ENCODE data around the gene DNAJC30. TPM values are rescaled to one million over a fixed set of nuclear protein-coding genes. Genes with fewer than 3 reads are reported as not detected.
"Not testable (repeated sequence)": the region's sequence is repeated elsewhere in the genome, so short reads cannot be mapped to it uniquely, and the experiment has no call there.

DNAJC30 gene
- total RNA-seq, 1 experiment from 2014 or later, result 1.3 TPM

- Histone ChIP-seq H3K27ac (no peak overlapping the region), H3K4me1 (replicated peaks) (peaks cover 13% of the 10 kb centered on the region), H3K9me3 (replicated peaks) (no peaks in the 10 kb centered on the region), H3K4me3 (peak overlapping the region; percentile 65), H3K27me3 (replicated peaks) (no peaks in the 10 kb centered on the region), H3K36me3 (no peaks in the 10 kb centered on the region; the same call in 1 of the 2 replicates)
- no peak for DNase-seq (ENCODE audit: low read depth in 1 of 2, low spot score in 2 of 2)
Observed at GRCh38 chr7:73668103-73668885, 15.0 kb downstream of the DNAJC30 start.

GRCh38 chr7:73667344-73668102 lies 15.7 kb downstream of the DNAJC30 start, which contains the start of gene VPS37D:
VPS37D (plus strand) TSS chr7:73667831; CDS start chr7:73667959, 128 bp downstream.
- H3K36me3 ChIP-seq, result no peaks in the 10 kb centered on the region; the same call in 1 of the 2 replicates
- H3K27ac ChIP-seq, result no peak within 1 kb of the TSS
- H3K4me1 ChIP-seq (replicated peaks), result peaks cover 13% of the 10 kb centered on the region
- peak within 1 kb of the TSS; percentile 65 for H3K4me3 ChIP-seq
- peak; percentile 87 for DNase-seq (ENCODE audit: low read depth in 1 of 2, low spot score in 2 of 2)
- H3K9me3 ChIP-seq (replicated peaks), result peaks cover 5% of the 10 kb centered on the region; the same call in 1 of the 2 replicates
- no peaks in the 10 kb centered on the region for H3K27me3 ChIP-seq (replicated peaks)

- no peaks in the 10 kb centered on the region; the same call in 1 of the 2 replicates for H3K36me3 ChIP-seq
- 0 out of 2 replicates have a peak, but pooled peaks cover 6% of the 10 kb centered on the region for H3K4me1 ChIP-seq (replicated peaks)
- peaks cover 4% of the 10 kb centered on the region; the same call in 1 of the 2 replicates for H3K27me3 ChIP-seq (replicated peaks)
- no peak overlapping the region for H3K27ac ChIP-seq
- DNase-seq (ENCODE audit: low read depth in 1 of 2, low spot score in 2 of 2), result no peak
- peaks cover 5% of the 10 kb centered on the region; the same call in 1 of the 2 replicates for H3K9me3 ChIP-seq (replicated peaks)
- no peak overlapping the region for H3K4me3 ChIP-seq
Observed at GRCh38 chr7:73663033-73663432, 20.2 kb downstream of the DNAJC30 start.

GRCh38 chr7:73660594-73660993 lies 22.7 kb downstream of the DNAJC30 start:
- not testable (repeated sequence) for H3K4me3 ChIP-seq; H3K27ac ChIP-seq; DNase-seq (ENCODE audit: low read depth in 1 of 2, low spot score in 2 of 2); H3K9me3 ChIP-seq (replicated peaks); H3K36me3 ChIP-seq; H3K27me3 ChIP-seq (replicated peaks); H3K4me1 ChIP-seq (replicated peaks)

GRCh38 chr7:73659983-73660382 lies 23.3 kb downstream of the DNAJC30 start:
- H3K27me3 ChIP-seq (replicated peaks), result peaks cover 4% of the 10 kb centered on the region
- no peak overlapping the region for H3K4me3 ChIP-seq
- peaks cover 5% of the 10 kb centered on the region; the same call in 1 of the 2 replicates for H3K9me3 ChIP-seq (replicated peaks)
- no peak for DNase-seq (ENCODE audit: low read depth in 1 of 2, low spot score in 2 of 2)
- H3K36me3 ChIP-seq, result no peaks in the 10 kb centered on the region
- no peak overlapping the region for H3K27ac ChIP-seq
- no peaks in the 10 kb centered on the region for H3K4me1 ChIP-seq (replicated peaks)

- H3K9me3 ChIP-seq (replicated peaks); H3K4me1 ChIP-seq (replicated peaks); H3K4me3 ChIP-seq; H3K27ac ChIP-seq; DNase-seq (ENCODE audit: low read depth in 1 of 2, low spot score in 2 of 2); H3K36me3 ChIP-seq; H3K27me3 ChIP-seq (replicated peaks): not testable (repeated sequence)
Observed at GRCh38 chr7:73655309-73655708, 27.9 kb downstream of the DNAJC30 start.

GRCh38 chr7:73652541-73652949 lies 30.7 kb downstream of the DNAJC30 start:
- Histone ChIP-seq H3K4me1 (replicated peaks) (peaks cover 6% of the 10 kb centered on the region), H3K27me3 (replicated peaks) (peaks cover 23% of the 10 kb centered on the region), H3K4me3 (no peak overlapping the region), H3K36me3 (no peaks in the 10 kb centered on the region), H3K9me3 (replicated peaks) (no peaks in the 10 kb centered on the region), H3K27ac (no peak overlapping the region)
- DNase-seq (ENCODE audit: low read depth in 1 of 2, low spot score in 2 of 2), result no peak

- Histone ChIP-seq H3K9me3 (replicated peaks) (no peaks in the 10 kb centered on the region), H3K4me1 (replicated peaks) (peaks cover 8% of the 10 kb centered on the region), H3K36me3 (no peaks in the 10 kb centered on the region), H3K4me3 (no peak overlapping the region), H3K27me3 (replicated peaks) (peaks cover 42% of the 10 kb centered on the region), H3K27ac (no peak overlapping the region)
- no peak for DNase-seq (ENCODE audit: low read depth in 1 of 2, low spot score in 2 of 2)
Observed at GRCh38 chr7:73650524-73650923, 32.7 kb downstream of the DNAJC30 start.

GRCh38 chr7:73649576-73649975 lies 33.7 kb downstream of the DNAJC30 start:
- Histone ChIP-seq H3K36me3 (no peaks in the 10 kb centered on the region), H3K27ac (no peak overlapping the region), H3K9me3 (replicated peaks) (no peaks in the 10 kb centered on the region), H3K27me3 (replicated peaks) (peaks cover 41% of the 10 kb centered on the region), H3K4me1 (replicated peaks) (peaks cover 8% of the 10 kb centered on the region), H3K4me3 (no peak overlapping the region)
- no peak for DNase-seq (ENCODE audit: low read depth in 1 of 2, low spot score in 2 of 2)

- no peak for DNase-seq (ENCODE audit: low read depth in 1 of 2, low spot score in 2 of 2)
- H3K4me1 ChIP-seq (replicated peaks), result peaks cover 8% of the 10 kb centered on the region
- H3K9me3 ChIP-seq (replicated peaks), result no peaks in the 10 kb centered on the region
- H3K27ac ChIP-seq, result no peak overlapping the region
- H3K27me3 ChIP-seq (replicated peaks), result peaks cover 40% of the 10 kb centered on the region
- H3K4me3 ChIP-seq, result no peak overlapping the region
- no peaks in the 10 kb centered on the region for H3K36me3 ChIP-seq
Observed at GRCh38 chr7:73648593-73649332, 34.5 kb downstream of the DNAJC30 start.

- Histone ChIP-seq H3K4me3 (peak overlapping the region; percentile 12; the same call in 1 of the 2 replicates), H3K4me1 (replicated peaks) (peaks cover 8% of the 10 kb centered on the region), H3K27me3 (replicated peaks) (peaks cover 40% of the 10 kb centered on the region), H3K27ac (no peak overlapping the region), H3K36me3 (no peaks in the 10 kb centered on the region), H3K9me3 (replicated peaks) (no peaks in the 10 kb centered on the region)
- DNase-seq (ENCODE audit: low read depth in 1 of 2, low spot score in 2 of 2), result no peak
Observed at GRCh38 chr7:73647725-73648592, 35.3 kb downstream of the DNAJC30 start.

- H3K4me1 ChIP-seq (replicated peaks), result peaks cover 8% of the 10 kb centered on the region
- peaks cover 40% of the 10 kb centered on the region for H3K27me3 ChIP-seq (replicated peaks)
- no peak for DNase-seq (ENCODE audit: low read depth in 1 of 2, low spot score in 2 of 2)
- no peaks in the 10 kb centered on the region for H3K36me3 ChIP-seq
- H3K4me3 ChIP-seq, result no peak overlapping the region
- no peaks in the 10 kb centered on the region; the same call in 1 of the 2 replicates for H3K9me3 ChIP-seq (replicated peaks)
- no peak overlapping the region for H3K27ac ChIP-seq
Observed at GRCh38 chr7:73646785-73647724, 36.2 kb downstream of the DNAJC30 start.

Measured in SJSA1 (cell line).